ENCODE measurements around the gene C2CD5.

C2CD5 gene

DNA sequence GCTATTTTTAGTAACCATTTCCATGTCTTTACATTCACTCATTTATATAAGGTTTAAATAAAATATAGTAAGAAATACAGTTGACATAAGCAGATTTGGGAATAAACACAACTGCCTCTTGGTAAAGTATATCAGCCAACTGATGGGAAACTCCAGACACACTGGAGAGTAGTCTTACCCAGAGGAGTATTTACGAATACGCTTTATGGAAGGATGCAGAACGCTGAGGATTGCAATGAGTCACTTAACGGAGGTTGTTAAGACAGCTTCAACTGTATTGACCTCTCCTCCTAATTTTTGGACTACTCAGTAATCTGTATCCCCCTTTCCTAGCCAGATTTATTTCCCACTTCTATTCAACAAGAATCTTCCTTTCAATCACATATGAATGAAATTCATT, 6.0 kb downstream of the C2CD5 start:
- Histone ChIP-seq H3K36me3 (ENCODE audit: insufficient read depth, low read length) (peaks cover 33% of the 10 kb centered on the region), H3K4me1 (ENCODE audit: insufficient read depth, low read length) (peaks cover 57% of the 10 kb centered on the region), H4K20me1 (ENCODE audit: insufficient read depth, low read length) (no peaks in the 10 kb centered on the region; the same call in 1 of the 2 replicates), H3K9ac (ENCODE audit: low read depth, low read length) (no peak overlapping the region), H2AFZ (ENCODE audit: low read depth, low read length) (no peak overlapping the region), H3K79me2 (ENCODE audit: insufficient read depth, low read length) (peaks cover 70% of the 10 kb centered on the region), H3K27ac (ENCODE audit: low read length) (no peak overlapping the region), H3K27me3 (ENCODE audit: insufficient read depth, low read length, poor library complexity) (no peaks in the 10 kb centered on the region), H3K4me2 (ENCODE audit: insufficient read depth, low read length) (no peak overlapping the region), H3K4me3 (ENCODE audit: low read depth in 1 of 2, low read length in 2 of 2) (no peak overlapping the region), H3K9me3 (ENCODE audit: insufficient read depth, low read length, severe bottlenecking) (no peaks in the 10 kb centered on the region)
- ATAC-seq (ENCODE audit: insufficient read depth, low read depth) (no peak), DNase-seq (no peak)
- TF ChIP-seq CTCF (IDR thresholded peaks at IDR 0.05; ENCODE audit: borderline replicate concordance, extremely low read depth, low read length, poor library complexity, severe bottlenecking) (no peak), EZH2 (IDR thresholded peaks at IDR 0.05; ENCODE audit: borderline replicate concordance, low read depth, low read length, severe bottlenecking) (no peak)

DNA sequence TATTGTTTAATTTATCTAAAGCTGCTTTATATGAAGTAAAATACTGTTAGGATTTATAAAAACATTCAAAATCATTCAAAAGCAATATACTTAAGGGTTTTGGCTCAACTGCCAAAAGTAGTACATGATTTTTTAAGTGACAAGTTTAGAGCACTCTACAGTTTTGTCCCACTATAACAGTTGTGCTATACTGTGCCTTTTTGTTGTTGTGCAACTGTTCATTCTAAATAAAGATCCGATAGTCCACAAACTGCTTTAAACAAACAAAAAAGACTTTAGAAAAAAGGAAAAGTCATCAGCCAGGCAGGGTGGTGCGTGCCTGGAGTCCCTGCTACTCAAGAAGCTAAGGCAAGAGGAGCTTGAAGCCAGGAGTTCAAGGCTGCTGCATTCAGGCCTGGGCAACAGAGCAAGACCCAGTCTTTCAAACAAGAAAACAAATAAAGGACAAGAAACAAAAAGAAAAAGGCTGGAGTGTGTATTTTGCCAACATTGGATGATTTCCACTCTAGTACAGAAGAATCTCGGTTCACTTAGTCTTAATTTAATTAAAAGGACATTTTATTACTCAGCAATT, 7.3 kb downstream of the C2CD5 start:
- peaks cover 44% of the 10 kb centered on the region for H3K4me1 ChIP-seq (ENCODE audit: insufficient read depth, low read length)
- ATAC-seq (ENCODE audit: insufficient read depth, low read depth) = no peak
- H3K27me3 ChIP-seq (ENCODE audit: insufficient read depth, low read length, poor library complexity) = no peaks in the 10 kb centered on the region

DNA sequence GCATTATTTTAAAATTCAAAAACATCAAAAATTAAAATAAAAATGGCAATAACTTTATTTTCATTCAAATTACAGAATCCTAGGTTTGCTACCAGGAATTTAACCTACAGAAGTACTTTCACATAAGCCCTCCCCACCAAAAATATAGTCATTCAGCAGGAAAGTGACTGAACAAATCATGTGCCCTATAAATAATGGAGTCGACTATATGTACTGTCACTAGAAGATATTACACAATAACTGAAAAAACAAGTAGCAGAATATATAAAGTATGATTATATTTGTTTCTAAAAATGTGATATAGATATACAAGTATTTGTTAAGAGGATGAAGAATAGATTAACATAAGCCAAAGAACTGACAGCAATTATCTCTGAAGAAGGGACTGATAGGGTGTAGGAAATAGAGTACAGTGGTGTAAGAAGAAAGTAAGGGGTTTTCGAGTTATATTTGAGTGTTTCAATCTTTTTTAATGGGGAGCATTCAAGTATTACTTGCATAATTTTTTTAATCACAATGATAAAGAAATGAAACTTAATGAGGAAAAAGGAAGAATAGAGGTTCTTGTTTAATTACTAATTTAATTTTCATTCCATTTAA, 7.9 kb downstream of the C2CD5 start:
- peaks cover 50% of the 10 kb centered on the region for H3K36me3 ChIP-seq (ENCODE audit: insufficient read depth, low read length)
- no peaks in the 10 kb centered on the region; the same call in 1 of the 2 replicates for H4K20me1 ChIP-seq (ENCODE audit: insufficient read depth, low read length)
- H2AFZ ChIP-seq (ENCODE audit: low read depth, low read length) = no peak overlapping the region
- no peak overlapping the region for H3K4me3 ChIP-seq (ENCODE audit: low read depth in 1 of 2, low read length in 2 of 2)
- H3K27ac ChIP-seq (ENCODE audit: low read length) = no peak overlapping the region
- H3K27me3 ChIP-seq (ENCODE audit: insufficient read depth, low read length, poor library complexity) = no peaks in the 10 kb centered on the region
- peaks cover 62% of the 10 kb centered on the region for H3K79me2 ChIP-seq (ENCODE audit: insufficient read depth, low read length)
- peaks cover 39% of the 10 kb centered on the region for H3K4me1 ChIP-seq (ENCODE audit: insufficient read depth, low read length)
- ATAC-seq (ENCODE audit: insufficient read depth, low read depth) (no peak), DNase-seq (no peak)
- no peak overlapping the region for H3K9ac ChIP-seq (ENCODE audit: low read depth, low read length)
- H3K4me2 ChIP-seq (ENCODE audit: insufficient read depth, low read length) = peak overlapping the region; percentile 6; the same call in 1 of the 2 replicates
- H3K9me3 ChIP-seq (ENCODE audit: insufficient read depth, low read length, severe bottlenecking) = no peaks in the 10 kb centered on the region
- TF ChIP-seq EZH2 (IDR thresholded peaks at IDR 0.05; ENCODE audit: borderline replicate concordance, low read depth, low read length, severe bottlenecking) = no peak
- no peak for TF ChIP-seq CTCF (IDR thresholded peaks at IDR 0.05; ENCODE audit: borderline replicate concordance, extremely low read depth, low read length, poor library complexity, severe bottlenecking)

More for the DNA sequence above, 7.3 kb downstream of the C2CD5 start:
- H4K20me1 ChIP-seq (ENCODE audit: insufficient read depth, low read length) = no peaks in the 10 kb centered on the region; the same call in 1 of the 2 replicates
- no peak overlapping the region for H3K27ac ChIP-seq (ENCODE audit: low read length)
- DNase-seq = no peak
- H2AFZ ChIP-seq (ENCODE audit: low read depth, low read length) = no peak overlapping the region
- H3K4me2 ChIP-seq (ENCODE audit: insufficient read depth, low read length) = peak overlapping the region; percentile 15; the same call in 1 of the 2 replicates
- no peak overlapping the region for H3K9ac ChIP-seq (ENCODE audit: low read depth, low read length)
- peaks cover 67% of the 10 kb centered on the region for H3K79me2 ChIP-seq (ENCODE audit: insufficient read depth, low read length)
- H3K36me3 ChIP-seq (ENCODE audit: insufficient read depth, low read length) = peaks cover 45% of the 10 kb centered on the region
- no peak overlapping the region for H3K4me3 ChIP-seq (ENCODE audit: low read depth in 1 of 2, low read length in 2 of 2)
- TF ChIP-seq CTCF (IDR thresholded peaks at IDR 0.05; ENCODE audit: borderline replicate concordance, extremely low read depth, low read length, poor library complexity, severe bottlenecking) (no peak), EZH2 (IDR thresholded peaks at IDR 0.05; ENCODE audit: borderline replicate concordance, low read depth, low read length, severe bottlenecking) (no peak)
- no peaks in the 10 kb centered on the region for H3K9me3 ChIP-seq (ENCODE audit: insufficient read depth, low read length, severe bottlenecking)

Data from DND-41 (cell line).